Activated naive CD4-positive, alpha-beta T cell treated with anti-CD3 and anti-CD28 coated beads, Interleukin-2, amount 10 ng/mL, durations not matched to agents 7 days and 5 days (primary cell): Measurements from ENCODE around the gene TRAFD1.
"Not testable (repeated sequence)": the region's sequence is repeated elsewhere in the genome, so short reads cannot be mapped to it uniquely, and the experiment has no call there.

Source experiments
- CTCF ChIA-PET: fragments of 350-600 bp; sonication (Branson Sonifier 250); formaldehyde crosslinking; loops from one replicate; lab custom pipeline; 2021; ENCODE audit warnings: antibody characterized with exemption; lab: Charles Lee
- DNase-seq: peaks from one replicate; pipeline ENCODE4 v3.0.0-alpha.2; 2020
- H3K27ac Mint-ChIP-seq: one replicate; pipeline ENCODE4 v1.8.0; 2021; ENCODE audit warnings: mild to moderate bottlenecking, moderate library complexity, mixed read lengths
- H3K27me3 Mint-ChIP-seq: one replicate; pipeline ENCODE4 v1.8.0; 2021; ENCODE audit warnings: mild to moderate bottlenecking, mixed read lengths
- H3K36me3 Mint-ChIP-seq: one replicate; pipeline ENCODE4 v1.8.0; 2021; ENCODE audit warnings: mixed read lengths
- H3K4me1 Mint-ChIP-seq: one replicate; pipeline ENCODE4 v1.8.0; 2021; ENCODE audit warnings: mixed read lengths
- H3K4me3 Mint-ChIP-seq: one replicate; pipeline ENCODE4 v1.8.0; 2021; ENCODE audit warnings: mild to moderate bottlenecking, moderate library complexity, mixed read lengths
- H3K9me3 Mint-ChIP-seq: one replicate; pipeline ENCODE4 v1.8.0; 2021; ENCODE audit warnings: mixed read lengths

The TRAFD1 gene

DNA sequence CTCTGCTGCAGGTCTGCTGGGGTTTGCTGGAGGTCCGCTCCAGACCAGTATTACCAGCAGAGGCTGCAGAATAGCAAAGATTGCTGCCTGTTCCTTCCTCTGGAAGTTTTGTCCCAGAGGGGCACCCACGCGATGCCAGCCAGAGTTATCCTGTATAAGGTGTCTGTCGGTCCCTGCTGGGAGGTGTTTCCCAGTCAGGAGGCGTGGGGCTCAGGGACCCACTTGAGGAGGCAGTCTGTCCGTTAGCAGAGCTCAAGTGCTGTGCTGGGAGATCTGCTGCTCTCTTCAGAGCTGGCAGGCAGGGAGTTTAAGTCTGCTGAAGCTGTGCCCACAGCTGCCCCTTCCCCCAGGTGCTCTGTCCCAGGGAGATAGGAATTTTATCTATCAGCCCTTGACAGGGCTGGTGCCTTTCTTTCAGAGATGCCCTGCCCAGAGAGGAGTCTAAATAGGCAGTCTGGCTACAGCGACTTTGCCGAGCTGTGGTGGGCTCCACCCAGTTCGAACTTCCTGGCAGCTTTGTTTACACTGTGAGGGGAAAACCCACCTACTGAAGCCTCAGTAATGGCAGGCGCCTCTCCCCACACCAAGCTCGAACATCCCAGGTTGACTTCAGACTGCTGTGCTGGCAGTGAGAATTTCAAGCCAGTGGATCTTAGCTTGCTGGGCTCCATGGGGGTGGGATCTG lies 33.2 kb downstream of the TRAFD1 start:
- Mint-ChIP-seq H3K4me3 (peak overlapping the region; percentile 19), H3K27ac (peak overlapping the region; percentile 90), H3K9me3 (peaks cover 38% of the 10 kb centered on the region), H3K36me3 (peaks cover 88% of the 10 kb centered on the region), H3K4me1 (peaks cover 35% of the 10 kb centered on the region)
- DNase-seq, result peak; percentile 66
- CTCF ChIA-PET, result interaction anchor here (1.1 kb wide), 1 partner anchor 41 kb away, joined by 3 read pairs; no protein-coding TSS in a partner anchor
- not testable (repeated sequence) for H3K27me3 Mint-ChIP-seq

DNA sequence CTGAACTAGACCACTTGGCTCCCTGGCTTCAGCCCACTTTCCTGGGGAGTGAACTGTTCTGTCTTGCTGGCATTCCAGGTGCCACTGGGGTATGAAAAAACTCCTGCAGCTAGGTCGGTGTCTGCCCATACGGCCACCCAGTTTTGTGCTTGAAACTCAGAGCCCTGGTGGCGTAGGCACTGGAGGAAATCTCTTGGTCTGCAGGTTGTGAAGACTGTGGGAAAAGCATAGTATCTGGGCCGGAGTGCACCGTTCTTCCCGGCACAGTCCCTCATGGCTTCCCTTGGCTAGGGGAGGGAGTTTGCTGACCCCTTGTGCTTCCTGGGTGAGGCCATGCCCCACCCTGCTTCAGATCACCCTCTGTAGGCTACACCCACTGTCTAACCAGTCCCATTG lies 33.8 kb downstream of the TRAFD1 start:
- Mint-ChIP-seq H3K4me3 (no peak overlapping the region), H3K36me3 (peaks cover 82% of the 10 kb centered on the region), H3K27me3 (no peaks in the 10 kb centered on the region), H3K4me1 (peaks cover 35% of the 10 kb centered on the region), H3K9me3 (peaks cover 38% of the 10 kb centered on the region), H3K27ac (peak overlapping the region; percentile 90)
- CTCF ChIA-PET, result interaction anchor here (1.1 kb wide), 1 partner anchor 40 kb away, joined by 3 read pairs; no protein-coding TSS in a partner anchor
- no peak for DNase-seq

DNA sequence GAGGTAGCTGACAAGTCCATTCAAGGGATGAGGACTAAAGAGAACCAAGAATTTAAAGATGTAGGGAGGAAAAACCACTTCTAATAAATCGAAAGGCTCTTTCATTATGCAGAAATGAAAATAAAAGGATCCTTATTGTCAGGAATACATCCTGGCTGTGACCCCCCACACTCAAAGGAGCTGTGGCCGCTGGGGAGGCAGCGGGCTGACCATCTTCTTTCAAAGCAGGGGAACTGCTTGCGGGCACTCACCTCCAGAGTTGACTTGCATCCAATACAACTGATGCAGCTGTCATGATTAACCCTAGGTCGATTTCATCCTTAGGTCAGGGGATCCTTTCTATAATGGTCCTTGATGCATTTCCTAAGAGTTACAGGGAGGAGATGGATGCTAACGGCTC lies 35.3 kb downstream of the TRAFD1 start:
- peaks cover 35% of the 10 kb centered on the region for H3K4me1 Mint-ChIP-seq
- no peak for DNase-seq
- H3K4me3 Mint-ChIP-seq, result no peak overlapping the region
- peaks cover 36% of the 10 kb centered on the region for H3K9me3 Mint-ChIP-seq
- CTCF ChIA-PET, result no interaction called here
- H3K27me3 Mint-ChIP-seq, result no peaks in the 10 kb centered on the region
- peaks cover 70% of the 10 kb centered on the region for H3K36me3 Mint-ChIP-seq
- H3K27ac Mint-ChIP-seq, result peak overlapping the region; percentile 45

DNA sequence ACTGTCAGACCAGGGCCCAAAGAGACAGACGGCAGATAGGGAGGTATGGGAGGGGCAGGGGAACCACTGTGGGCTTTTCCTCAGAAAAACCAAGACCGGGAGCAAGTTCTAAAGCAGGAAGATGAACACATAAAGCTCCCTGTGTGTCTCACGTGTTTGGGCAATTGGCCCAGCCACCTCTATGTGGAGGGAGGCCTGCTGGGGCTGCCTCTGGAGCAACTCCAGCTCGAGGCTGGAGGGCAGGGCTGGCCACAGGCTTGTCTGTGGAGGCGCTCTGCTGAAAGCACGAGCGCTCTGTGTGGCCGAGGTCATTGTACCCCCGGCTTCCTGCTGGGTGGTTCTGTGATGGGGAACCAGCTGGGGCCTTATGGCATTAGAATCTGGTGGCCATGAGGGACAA lies 36.4 kb downstream of the TRAFD1 start:
- Mint-ChIP-seq H3K9me3 (peaks cover 26% of the 10 kb centered on the region), H3K4me1 (peaks cover 33% of the 10 kb centered on the region), H3K36me3 (peaks cover 59% of the 10 kb centered on the region)

DNA sequence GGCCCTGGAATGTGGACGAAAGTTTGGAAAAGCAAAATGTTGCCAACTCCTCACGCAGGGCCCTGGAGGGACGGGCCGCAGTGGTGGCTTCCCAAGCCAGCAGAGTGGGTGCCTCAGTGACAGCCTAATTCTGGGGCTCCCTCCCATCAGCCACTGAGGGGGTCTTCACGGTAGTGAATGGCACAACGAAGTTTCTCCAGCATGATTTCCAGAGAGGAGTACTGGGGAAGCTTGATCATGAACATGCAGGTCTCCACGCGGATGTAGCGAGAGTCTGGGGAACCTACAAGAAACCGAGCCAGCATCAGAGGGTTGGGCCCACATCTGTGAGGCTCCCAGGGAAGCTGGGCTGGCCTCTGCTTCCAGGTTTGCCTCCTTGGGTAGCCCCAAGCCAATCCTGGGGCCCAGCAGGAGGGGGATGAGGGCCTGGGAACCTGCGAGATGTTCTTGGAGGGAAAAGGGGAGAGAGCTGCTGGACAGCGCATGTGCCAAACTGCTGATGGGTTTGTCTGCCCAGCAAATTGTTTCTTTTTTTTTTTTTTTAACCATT lies 37.0 kb downstream of the TRAFD1 start:
- DNase-seq, result no peak
- H3K27ac Mint-ChIP-seq, result peak overlapping the region; percentile 65
- peaks cover 21% of the 10 kb centered on the region for H3K9me3 Mint-ChIP-seq
- no peak overlapping the region for H3K4me3 Mint-ChIP-seq
- peaks cover 30% of the 10 kb centered on the region for H3K4me1 Mint-ChIP-seq
- CTCF ChIA-PET, result no interaction called here
- peaks cover 53% of the 10 kb centered on the region for H3K36me3 Mint-ChIP-seq
- no peaks in the 10 kb centered on the region for H3K27me3 Mint-ChIP-seq

More for the DNA sequence above, 36.4 kb downstream of the TRAFD1 start:
- DNase-seq, result no peak
- Mint-ChIP-seq H3K27me3 (no peaks in the 10 kb centered on the region), H3K4me3 (no peak overlapping the region), H3K27ac (peak overlapping the region; percentile 61)
- CTCF ChIA-PET, result no interaction called here

DNA sequence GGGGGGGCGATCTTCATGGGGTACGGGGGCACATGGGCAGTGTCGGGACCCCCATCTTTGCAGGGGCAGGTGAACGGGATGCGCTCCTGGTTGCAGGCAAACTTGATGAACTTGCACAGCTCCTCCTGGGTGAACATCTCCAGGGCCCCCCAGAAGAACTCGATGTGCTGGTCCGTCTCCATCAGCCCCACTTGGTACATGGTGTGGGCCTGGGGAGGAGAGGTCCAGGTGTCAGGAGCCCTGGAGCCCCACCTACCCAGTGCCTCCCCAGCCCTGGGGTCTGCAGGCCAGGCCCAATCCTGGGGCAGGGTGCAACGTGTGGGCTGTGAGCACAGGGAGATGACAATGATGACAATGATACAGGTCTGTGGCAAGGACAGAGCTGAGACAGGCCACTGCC lies 37.7 kb downstream of the TRAFD1 start:
- no peaks in the 10 kb centered on the region for H3K27me3 Mint-ChIP-seq
- DNase-seq, result no peak
- CTCF ChIA-PET, result no interaction called here

DNA sequence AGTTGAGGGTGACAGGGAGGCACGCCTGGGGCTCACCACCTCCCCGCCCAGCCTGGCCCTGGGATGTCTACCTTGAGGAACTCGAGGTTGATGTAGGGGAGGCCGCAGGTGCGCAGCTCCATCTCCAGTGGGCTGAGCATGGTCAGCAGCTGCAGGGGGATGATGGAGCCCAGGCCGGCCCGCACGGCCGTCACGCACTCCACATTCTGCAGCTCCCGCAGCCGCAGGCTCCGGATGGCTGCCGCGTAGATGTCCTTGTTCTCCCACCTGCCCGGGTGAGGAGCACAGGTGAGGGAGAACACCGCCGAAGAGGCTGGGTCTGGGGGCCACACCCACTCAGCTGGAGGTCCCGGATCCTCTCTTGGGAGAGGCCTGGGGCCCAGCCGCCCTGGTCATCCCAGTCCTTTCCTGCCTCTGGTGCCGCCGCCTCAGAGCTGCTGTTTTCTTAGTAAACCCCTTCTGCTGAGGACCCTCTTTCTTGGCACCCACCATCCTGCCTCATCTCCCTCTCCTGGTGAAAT lies 38.2 kb downstream of the TRAFD1 start:
- CTCF ChIA-PET, result no interaction called here
- Mint-ChIP-seq H3K27me3 (no peaks in the 10 kb centered on the region), H3K36me3 (peaks cover 43% of the 10 kb centered on the region), H3K4me3 (no peak overlapping the region), H3K4me1 (peaks cover 17% of the 10 kb centered on the region), H3K27ac (no peak overlapping the region), H3K9me3 (peaks cover 9% of the 10 kb centered on the region)
- DNase-seq, result no peak

More for the DNA sequence above, 37.7 kb downstream of the TRAFD1 start:
- Mint-ChIP-seq H3K9me3 (peaks cover 14% of the 10 kb centered on the region), H3K4me1 (peaks cover 22% of the 10 kb centered on the region), H3K36me3 (peaks cover 46% of the 10 kb centered on the region), H3K27ac (no peak overlapping the region), H3K4me3 (no peak overlapping the region)

DNA sequence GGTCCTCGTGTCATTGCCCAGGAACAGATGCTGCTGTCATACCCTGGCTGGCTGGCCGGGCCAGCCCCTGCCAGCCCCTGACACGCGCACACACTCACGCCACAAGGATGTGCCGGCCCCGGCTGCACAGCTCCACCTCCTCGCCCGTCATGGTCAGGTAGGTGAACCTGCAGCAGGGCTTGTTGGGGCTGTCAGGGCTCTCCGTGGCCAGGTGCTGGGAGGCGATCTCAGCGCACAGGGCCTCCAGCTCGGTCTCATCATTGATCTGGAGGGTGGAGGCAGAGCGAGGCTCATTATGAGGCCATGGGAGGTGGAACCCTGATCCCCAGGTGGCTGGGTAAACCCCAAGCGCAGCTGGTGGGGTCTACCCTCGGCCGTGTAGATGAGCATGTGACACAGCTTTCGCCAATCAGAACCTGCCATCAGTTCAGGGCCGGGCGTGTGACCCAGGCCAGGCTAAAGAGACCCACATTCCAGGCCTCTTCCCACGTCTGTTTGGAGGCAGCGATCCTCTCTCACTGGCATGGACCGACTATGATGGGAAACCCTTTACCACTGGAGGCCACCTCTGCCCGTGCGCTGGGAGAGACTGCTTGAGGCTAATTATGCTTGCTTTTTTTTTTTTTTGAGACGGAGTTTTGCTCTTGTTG lies 38.8 kb downstream of the TRAFD1 start:
- H3K4me3 Mint-ChIP-seq, result no peak overlapping the region
- CTCF ChIA-PET, result no interaction called here
- no peak for DNase-seq
- peaks cover 6% of the 10 kb centered on the region for H3K9me3 Mint-ChIP-seq
- no peak overlapping the region for H3K27ac Mint-ChIP-seq
- H3K27me3 Mint-ChIP-seq, result no peaks in the 10 kb centered on the region
- peaks cover 11% of the 10 kb centered on the region for H3K4me1 Mint-ChIP-seq
- peaks cover 40% of the 10 kb centered on the region for H3K36me3 Mint-ChIP-seq

DNA sequence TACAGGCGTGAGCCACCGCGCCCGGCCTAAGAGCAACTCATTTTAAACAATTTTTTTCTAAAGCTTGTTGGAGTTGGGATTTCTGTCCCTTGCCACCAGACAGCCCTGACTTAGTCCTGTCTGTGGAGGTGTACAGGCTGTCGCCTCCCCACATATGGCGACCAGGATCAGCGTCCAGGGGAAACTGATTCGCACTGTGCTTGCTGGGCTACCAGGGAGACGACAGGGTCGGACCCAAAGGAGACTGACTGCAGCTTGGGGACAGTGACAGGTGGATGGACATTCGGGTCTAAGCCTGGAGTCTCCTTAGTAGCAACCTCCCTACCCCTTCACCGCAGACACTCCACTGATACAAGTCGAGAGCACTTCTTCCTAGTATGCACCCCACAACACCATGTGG lies 40.3 kb downstream of the TRAFD1 start:
- no peak for DNase-seq
- peaks cover 9% of the 10 kb centered on the region for H3K4me1 Mint-ChIP-seq
- no peaks in the 10 kb centered on the region for H3K9me3 Mint-ChIP-seq
- no peak overlapping the region for H3K4me3 Mint-ChIP-seq
- H3K36me3 Mint-ChIP-seq, result peaks cover 33% of the 10 kb centered on the region
- CTCF ChIA-PET, result no interaction called here
- H3K27ac Mint-ChIP-seq, result peak overlapping the region; percentile 33
- no peaks in the 10 kb centered on the region for H3K27me3 Mint-ChIP-seq

DNA sequence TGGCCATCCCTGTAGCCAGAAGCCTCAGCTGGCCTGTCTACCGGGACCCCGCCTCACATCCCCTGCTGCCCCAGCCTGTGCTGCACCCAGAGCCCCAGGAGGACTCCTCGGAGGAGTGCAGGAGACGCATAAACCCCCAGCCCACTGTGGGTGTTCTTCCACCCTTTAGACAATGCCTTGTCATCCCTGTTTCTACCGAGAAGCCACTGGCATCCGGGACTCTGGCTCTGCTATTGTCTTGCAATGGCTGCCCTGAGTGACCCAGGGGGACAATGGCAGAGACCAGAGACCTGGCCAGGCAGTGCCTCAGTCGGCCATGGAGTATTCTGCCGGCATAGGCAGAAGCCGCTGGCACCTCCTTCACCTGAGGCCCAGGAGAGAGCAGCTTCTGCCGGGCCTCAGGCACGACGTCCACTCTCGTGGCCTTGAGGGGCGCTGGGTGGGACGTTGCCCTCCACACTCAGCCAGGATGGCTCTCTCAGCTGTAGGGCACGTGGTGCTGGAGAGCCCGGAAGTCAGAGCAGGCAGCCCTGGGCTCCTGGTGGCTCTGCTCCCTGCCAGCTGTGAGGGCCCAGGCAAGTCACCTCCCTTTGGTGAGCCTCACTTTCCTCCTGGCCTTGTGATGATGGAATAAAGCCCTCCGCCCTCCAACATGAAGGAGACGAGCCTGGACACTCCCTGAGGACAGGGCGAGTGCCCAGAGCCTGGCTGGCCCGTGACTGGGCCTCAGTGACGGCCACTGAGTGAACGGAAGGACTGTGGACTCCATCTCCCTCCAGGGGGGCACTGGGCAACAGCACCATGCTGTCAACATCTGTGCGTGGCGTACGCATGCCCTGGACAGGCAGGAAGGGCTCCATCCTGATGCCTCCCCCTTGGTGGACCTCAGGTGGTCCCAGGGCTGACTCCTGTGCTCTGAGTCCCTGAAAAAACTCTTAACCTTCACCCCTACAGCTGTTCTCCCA lies 41.0 kb downstream of the TRAFD1 start:
- peak overlapping the region; percentile 24 for H3K27ac Mint-ChIP-seq
- peaks cover 9% of the 10 kb centered on the region for H3K4me1 Mint-ChIP-seq
- H3K9me3 Mint-ChIP-seq, result no peaks in the 10 kb centered on the region
- H3K27me3 Mint-ChIP-seq, result no peaks in the 10 kb centered on the region
- no peak for DNase-seq
- no peak overlapping the region for H3K4me3 Mint-ChIP-seq
- peaks cover 29% of the 10 kb centered on the region for H3K36me3 Mint-ChIP-seq
- CTCF ChIA-PET, result no interaction called here

DNA sequence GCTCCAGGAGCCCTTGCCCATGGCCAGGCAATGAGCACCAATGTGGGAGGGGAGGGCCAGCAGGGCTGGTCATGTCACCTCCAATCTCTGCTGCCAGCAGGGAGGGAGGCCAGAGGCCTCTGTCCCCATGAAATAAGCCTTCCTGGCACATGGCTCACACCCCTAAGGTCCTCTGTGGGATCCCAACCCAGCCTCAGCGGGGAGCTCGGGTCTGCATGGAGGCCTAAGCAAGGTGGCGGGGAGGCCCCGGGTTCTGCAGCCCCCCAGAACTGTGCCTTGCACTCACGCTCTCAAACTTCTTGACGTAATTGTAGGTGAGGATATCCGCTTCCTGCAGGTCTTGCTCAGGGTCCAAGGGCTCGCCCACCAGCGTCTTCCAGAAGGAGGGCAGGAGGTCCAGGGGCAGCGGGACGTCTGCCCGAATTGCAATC lies 41.7 kb downstream of the TRAFD1 start:
- Mint-ChIP-seq H3K4me1 (peaks cover 6% of the 10 kb centered on the region), H3K4me3 (no peak overlapping the region), H3K27me3 (no peaks in the 10 kb centered on the region), H3K9me3 (no peaks in the 10 kb centered on the region), H3K27ac (peak overlapping the region; percentile 24), H3K36me3 (peaks cover 24% of the 10 kb centered on the region)
- no peak for DNase-seq
- CTCF ChIA-PET, result no interaction called here

DNA sequence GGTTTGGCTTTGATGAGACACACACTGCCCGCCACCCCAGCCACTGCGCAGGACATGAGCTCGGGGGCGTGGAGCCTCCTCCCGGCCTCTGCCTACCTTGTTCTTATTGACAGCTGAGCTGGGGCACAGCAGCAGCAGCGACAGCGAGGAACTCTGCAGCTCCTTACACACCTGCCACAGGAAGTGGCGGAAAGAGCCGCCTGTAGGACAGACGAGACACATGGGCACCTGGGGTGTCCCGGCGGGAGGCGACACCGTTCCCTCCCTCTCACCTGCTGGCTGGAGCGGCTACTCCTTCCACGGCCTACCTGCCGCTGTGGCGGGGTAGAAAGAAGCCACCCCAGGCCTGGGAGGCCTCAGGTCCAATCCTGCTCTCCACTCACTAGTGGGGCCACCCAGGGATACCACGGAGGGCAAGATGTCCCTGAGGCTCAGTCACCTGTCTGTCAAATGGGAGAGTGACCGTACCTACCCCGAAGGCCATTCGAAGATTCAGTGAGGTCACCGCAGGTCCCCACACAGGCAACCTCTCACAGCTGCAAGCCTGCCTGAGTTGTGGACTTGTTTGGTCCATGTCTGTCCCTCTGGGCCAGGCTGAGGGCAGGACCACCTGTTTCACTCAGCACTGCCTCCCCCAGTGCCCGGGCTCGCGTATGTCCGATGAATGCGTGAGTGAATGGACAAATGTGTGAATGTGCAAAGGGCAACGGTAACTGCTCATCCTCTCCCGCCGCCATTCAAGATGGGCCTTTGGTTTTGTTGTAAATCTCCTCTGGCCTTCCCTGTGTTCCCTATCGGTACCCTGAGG lies 42.6 kb downstream of the TRAFD1 start:
- no peak for DNase-seq
- Mint-ChIP-seq H3K4me1 (peaks cover 6% of the 10 kb centered on the region), H3K27me3 (no peaks in the 10 kb centered on the region), H3K36me3 (peaks cover 21% of the 10 kb centered on the region), H3K27ac (peak overlapping the region; percentile 37), H3K9me3 (no peaks in the 10 kb centered on the region), H3K4me3 (no peak overlapping the region)
- CTCF ChIA-PET, result no interaction called here

DNA sequence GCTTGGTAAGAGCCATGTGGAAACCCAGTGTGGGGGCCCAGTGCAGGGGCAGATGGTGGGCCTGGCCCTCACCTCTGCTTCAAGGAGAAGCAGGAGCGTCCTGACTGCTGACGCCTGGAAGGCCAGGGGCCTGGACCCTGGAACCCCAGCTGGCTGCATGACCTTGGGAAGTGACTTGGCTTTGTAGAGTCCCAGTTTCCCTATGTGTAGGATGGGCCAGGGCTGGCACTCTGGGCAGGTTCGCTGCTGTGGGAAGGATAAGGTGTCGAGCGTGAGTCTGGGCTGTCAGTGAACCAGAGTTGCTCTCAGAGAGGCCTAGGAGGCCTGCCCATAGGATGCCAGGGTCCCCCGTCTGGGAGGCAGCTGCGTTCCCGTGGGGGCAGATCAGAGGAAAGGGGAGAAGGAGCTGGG lies 43.2 kb downstream of the TRAFD1 start:
- Mint-ChIP-seq H3K9me3 (no peaks in the 10 kb centered on the region), H3K27me3 (no peaks in the 10 kb centered on the region)

More for the DNA sequence above, 43.2 kb downstream of the TRAFD1 start:
- Mint-ChIP-seq H3K4me1 (peaks cover 6% of the 10 kb centered on the region), H3K36me3 (peaks cover 19% of the 10 kb centered on the region), H3K27ac (peak overlapping the region; percentile 37), H3K4me3 (no peak overlapping the region)
- CTCF ChIA-PET, result interaction anchor here (1.0 kb wide), 1 partner anchor 13 kb away, joined by 3 read pairs; no protein-coding TSS in a partner anchor
- DNase-seq, result no peak
